Kidney tubule cell (primary cell): ENCODE measurements around the gene UNG.

Experiments
- DNase-seq: peaks from one replicate; pipeline ENCODE4 v3.0.0-alpha.2; 2018; ENCODE audit warnings: low spot score

The UNG gene

GRCh38 chr12:109089683-109090082 lies 7.7 kb upstream of the UNG start:
- no peak for DNase-seq

GRCh38 chr12:109092497-109093021 lies 4.8 kb upstream of the UNG start:
- no peak for DNase-seq

GRCh38 chr12:109093022-109093918 lies 4.1 kb upstream of the UNG start, which contains the start of gene ALKBH2:
Gene ALKBH2 (minus strand): TSS chr12:109093472. CDS start chr12:109092786, 686 bp downstream.
- peak; percentile 92 for DNase-seq

- no peak for DNase-seq
These were observed 310 bp upstream of the UNG start for GRCh38 chr12:109097140-109097434.

- peak; percentile 57 for DNase-seq
These were observed 797 bp downstream of the UNG start for GRCh38 chr12:109098183-109098604.

- DNase-seq, result peak; percentile 18
These were observed 1.3 kb downstream of the UNG start for GRCh38 chr12:109098651-109099050.

GRCh38 chr12:109099431-109100020 lies 2.1 kb downstream of the UNG start:
- DNase-seq, result no peak

GRCh38 chr12:109100741-109101140 lies 3.3 kb downstream of the UNG start:
- no peak for DNase-seq

GRCh38 chr12:109102491-109102890 lies 5.1 kb downstream of the UNG start:
- DNase-seq, result no peak

- no peak for DNase-seq
These were observed 7.8 kb downstream of the UNG start for GRCh38 chr12:109105176-109105575.

GRCh38 chr12:109109746-109110350 lies 12.5 kb downstream of the UNG start:
- DNase-seq, result no peak

- DNase-seq, result peak; percentile 76
These were observed 13.6 kb downstream of the UNG start for GRCh38 chr12:109110988-109111495.

GRCh38 chr12:109112720-109113465 lies 15.5 kb downstream of the UNG start:
- no peak for DNase-seq

GRCh38 chr12:109113661-109114321 lies 16.4 kb downstream of the UNG start:
- peak; percentile 15 for DNase-seq

- no peak for DNase-seq
These were observed 17.2 kb downstream of the UNG start for GRCh38 chr12:109114644-109115043.

- no peak for DNase-seq
These were observed 18.0 kb downstream of the UNG start for GRCh38 chr12:109115404-109115757.

GRCh38 chr12:109115758-109116610 lies 18.6 kb downstream of the UNG start, which contains the start of gene ACACB:
Gene ACACB (plus strand): TSS chr12:109116587. CDS start chr12:109139406, 22,819 bp downstream.
- DNase-seq, result peak; percentile 62

- DNase-seq, result no peak
These were observed 19.2 kb downstream of the UNG start for GRCh38 chr12:109116611-109116949.

GRCh38 chr12:109120095-109120494 lies 22.7 kb downstream of the UNG start:
- no peak for DNase-seq

- no peak for DNase-seq
These were observed 23.2 kb downstream of the UNG start for GRCh38 chr12:109120557-109120956.
